Liver (tissue), 3 donors: ENCODE data around the gene MTHFD1L.

Source experiments
- EGR1 ChIP-seq, 2 donors: IDR thresholded peaks; 2 replicates each; pipeline ENCODE4 v1.6.1; 2016 to 2018; ENCODE audit warnings: antibody characterized with exemption in 2 of 2, low read depth in 2 of 2
- FOXA1 ChIP-seq: IDR thresholded peaks from 2 replicates; pipeline ENCODE4 v1.6.1; 2016; ENCODE audit warnings: antibody characterized with exemption
- RAD21 ChIP-seq, 2 donors: IDR thresholded peaks; 2 replicates each; pipeline ENCODE4 v1.6.1; 2016; ENCODE audit warnings: antibody characterized with exemption in 2 of 2, mild to moderate bottlenecking in 2 of 2
- RXRA ChIP-seq, 2 donors: IDR thresholded peaks; 2 replicates each; pipeline ENCODE4 v1.6.1; 2017 to 2018; ENCODE audit warnings: antibody characterized with exemption in 2 of 2, mild to moderate bottlenecking in 1 of 2
- YY1 ChIP-seq: IDR thresholded peaks from 2 replicates; pipeline ENCODE4 v1.6.1; 2016; ENCODE audit warnings: antibody characterized with exemption, mild to moderate bottlenecking
- TF ChIP-seq, protein P1 (sequence below): fragments of 150-350 bp; IDR thresholded peaks from 2 replicates; pipeline ENCODE4 v1.5.1; 2017; ENCODE audit warnings: improper control_type of control experiment, low read depth, low read length; ENCODE audit not compliant: missing input control
- donor health status: healthy.
- donor health status: healthy.

DNA sequence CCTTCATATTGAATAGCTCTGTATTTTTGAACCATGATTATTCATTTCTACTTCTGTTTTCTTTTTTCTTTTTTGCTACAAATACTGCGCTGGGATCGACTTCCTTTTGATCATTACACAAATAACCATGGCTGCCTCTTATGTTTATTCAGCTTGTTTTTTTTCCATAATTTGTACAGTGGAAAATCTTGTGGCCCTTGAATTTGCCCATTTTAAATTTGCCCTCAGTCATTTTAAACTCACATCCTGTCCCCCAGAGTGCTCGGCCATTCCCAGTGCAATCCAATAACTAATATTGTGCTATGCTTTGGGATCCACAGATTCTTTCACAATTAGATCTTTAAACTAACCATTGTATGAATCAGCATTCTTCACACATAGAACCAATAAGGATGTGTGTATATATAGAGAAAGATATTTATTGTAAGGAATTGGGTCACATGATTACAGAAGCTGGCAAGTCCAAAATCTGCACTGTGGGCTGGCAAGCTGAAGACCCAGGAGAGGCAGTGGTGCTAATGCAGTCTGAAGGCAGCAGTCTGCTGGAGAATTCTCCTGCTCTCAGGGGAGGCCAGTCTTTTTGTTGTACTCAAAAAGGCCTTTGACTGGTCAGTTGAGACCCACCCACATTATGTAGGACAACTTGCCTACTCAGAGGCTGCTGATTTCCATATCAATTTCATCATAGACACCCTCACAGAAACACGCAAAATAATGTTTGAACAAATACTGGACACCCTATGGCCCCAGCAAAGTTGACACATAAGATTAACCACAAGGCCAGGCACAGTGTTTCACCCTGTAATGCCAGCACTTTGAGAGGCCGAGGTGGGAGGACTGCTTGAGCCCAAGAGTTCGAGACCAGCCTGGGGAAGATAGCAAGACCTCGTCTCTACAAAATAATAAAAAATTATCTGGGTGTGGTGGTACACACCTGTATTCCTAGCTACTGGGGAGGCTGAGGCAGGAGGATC is 147.1 kb downstream of the MTHFD1L start:
- TF ChIP-seq, protein P1, sequence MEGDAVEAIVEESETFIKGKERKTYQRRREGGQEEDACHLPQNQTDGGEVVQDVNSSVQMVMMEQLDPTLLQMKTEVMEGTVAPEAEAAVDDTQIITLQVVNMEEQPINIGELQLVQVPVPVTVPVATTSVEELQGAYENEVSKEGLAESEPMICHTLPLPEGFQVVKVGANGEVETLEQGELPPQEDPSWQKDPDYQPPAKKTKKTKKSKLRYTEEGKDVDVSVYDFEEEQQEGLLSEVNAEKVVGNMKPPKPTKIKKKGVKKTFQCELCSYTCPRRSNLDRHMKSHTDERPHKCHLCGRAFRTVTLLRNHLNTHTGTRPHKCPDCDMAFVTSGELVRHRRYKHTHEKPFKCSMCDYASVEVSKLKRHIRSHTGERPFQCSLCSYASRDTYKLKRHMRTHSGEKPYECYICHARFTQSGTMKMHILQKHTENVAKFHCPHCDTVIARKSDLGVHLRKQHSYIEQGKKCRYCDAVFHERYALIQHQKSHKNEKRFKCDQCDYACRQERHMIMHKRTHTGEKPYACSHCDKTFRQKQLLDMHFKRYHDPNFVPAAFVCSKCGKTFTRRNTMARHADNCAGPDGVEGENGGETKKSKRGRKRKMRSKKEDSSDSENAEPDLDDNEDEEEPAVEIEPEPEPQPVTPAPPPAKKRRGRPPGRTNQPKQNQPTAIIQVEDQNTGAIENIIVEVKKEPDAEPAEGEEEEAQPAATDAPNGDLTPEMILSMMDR, result no peak
- TF ChIP-seq RXRA (IDR thresholded peaks at IDR 0.05) (no peak), FOXA1 (no peak), YY1 (no peak), EGR1 (IDR thresholded peaks at IDR 0.05; ENCODE audit: low read depth in 2 of 2) (no peak), RAD21 (IDR thresholded peaks at IDR 0.05) (no peak)
